ENCODE measurements around the gene MAP3K4.

DNA sequence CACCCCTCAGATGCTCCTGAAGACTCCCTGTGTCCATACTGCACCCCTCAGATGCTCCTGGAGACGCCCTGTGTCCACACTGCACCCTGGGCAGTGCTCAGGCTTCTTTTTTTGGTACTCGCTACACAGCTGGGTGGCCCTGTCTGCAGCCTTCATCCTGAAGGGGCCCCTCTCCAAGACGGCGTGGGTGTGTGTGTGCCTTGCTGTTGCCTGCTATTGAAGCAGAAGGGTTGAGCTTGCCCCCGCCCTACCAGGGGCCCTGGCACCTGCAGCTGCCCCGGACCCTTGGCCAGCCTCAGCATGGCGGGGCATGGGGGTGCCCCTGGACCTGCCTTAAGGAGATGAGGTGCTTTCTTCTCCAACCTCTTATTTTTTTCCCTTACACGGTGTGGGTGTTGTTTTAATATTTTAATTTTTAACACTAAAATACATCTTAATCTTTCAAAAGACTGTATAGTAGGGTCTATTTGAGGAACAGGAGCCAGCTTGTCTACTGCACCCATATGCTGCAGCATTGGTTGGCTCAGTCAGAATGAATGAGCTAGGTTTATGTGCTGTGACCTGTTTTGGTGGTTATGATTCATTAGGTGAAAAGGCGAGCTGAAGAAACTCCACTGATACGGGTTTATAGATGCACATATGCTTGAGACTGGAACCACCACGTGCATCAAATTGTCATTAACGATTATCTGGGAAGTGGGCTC, 146.4 kb downstream of the MAP3K4 start:
- TF ChIP-seq, protein P1, sequence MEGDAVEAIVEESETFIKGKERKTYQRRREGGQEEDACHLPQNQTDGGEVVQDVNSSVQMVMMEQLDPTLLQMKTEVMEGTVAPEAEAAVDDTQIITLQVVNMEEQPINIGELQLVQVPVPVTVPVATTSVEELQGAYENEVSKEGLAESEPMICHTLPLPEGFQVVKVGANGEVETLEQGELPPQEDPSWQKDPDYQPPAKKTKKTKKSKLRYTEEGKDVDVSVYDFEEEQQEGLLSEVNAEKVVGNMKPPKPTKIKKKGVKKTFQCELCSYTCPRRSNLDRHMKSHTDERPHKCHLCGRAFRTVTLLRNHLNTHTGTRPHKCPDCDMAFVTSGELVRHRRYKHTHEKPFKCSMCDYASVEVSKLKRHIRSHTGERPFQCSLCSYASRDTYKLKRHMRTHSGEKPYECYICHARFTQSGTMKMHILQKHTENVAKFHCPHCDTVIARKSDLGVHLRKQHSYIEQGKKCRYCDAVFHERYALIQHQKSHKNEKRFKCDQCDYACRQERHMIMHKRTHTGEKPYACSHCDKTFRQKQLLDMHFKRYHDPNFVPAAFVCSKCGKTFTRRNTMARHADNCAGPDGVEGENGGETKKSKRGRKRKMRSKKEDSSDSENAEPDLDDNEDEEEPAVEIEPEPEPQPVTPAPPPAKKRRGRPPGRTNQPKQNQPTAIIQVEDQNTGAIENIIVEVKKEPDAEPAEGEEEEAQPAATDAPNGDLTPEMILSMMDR (conservative IDR thresholded peaks at IDR 0.05; ENCODE audit: low read depth, low read length), result no peak
- no peak for TF ChIP-seq EZH2 (IDR thresholded peaks at IDR 0.05; ENCODE audit: low read length, unreplicated experiment)
- no peak for TF ChIP-seq EZH2phosphoT487 (IDR thresholded peaks at IDR 0.05; ENCODE audit: borderline replicate concordance, low read length)
